ENCODE results near the gene CDC42EP4.
"Not testable (repeated sequence)": the region's sequence is repeated elsewhere in the genome, so short reads cannot be mapped to it uniquely, and the experiment has no call there.

Gene CDC42EP4

GRCh38 chr17:73278465-73279453 lies 33.0 kb downstream of the CDC42EP4 start:
- DNase-seq (ENCODE audit: low spot score): no peak

DNA sequence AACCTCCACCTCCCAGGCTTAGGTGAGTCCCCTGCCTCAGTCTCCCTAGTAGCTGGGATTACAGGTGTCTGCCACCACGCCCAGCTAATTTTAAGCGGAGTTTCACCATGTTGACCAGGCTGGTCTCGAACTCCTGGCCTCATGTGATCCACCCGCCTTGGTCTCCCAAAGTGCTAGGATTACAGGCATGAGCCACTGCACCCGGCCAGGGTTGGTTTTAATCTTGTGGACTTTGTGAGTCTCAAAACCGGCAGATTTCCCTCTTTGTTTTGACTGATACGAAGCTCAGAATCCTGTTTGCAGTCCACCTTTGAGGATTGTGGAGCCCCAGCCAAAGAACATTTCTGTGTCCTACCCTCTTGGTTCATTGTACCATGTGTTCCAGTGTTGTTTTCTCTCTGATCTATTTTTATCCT lies 33.7 kb downstream of the CDC42EP4 start:
- no peak for DNase-seq (ENCODE audit: low spot score)

- no peak for DNase-seq (ENCODE audit: low spot score)
Measured at GRCh38 chr17:73274490-73274889, 37.3 kb downstream of the CDC42EP4 start.

DNA sequence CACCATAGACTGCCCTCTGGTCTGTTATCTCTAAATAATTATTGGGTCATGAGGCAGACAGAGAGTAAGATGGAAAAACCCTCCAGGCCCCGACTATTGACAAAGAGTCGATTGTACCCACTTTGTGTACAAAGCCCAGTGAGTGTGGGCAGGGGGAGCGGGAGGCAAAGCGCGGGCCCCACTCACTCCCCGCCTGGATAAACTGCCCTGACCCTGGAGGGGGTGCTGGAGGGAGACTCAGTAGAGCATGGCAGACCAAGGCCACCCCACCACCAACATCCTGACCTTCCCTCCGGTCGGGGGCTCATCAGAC lies 38.9 kb downstream of the CDC42EP4 start:
- no peak for DNase-seq (ENCODE audit: low spot score)

GRCh38 chr17:73271072-73271471 lies 40.7 kb downstream of the CDC42EP4 start:
- DNase-seq (ENCODE audit: low spot score): no peak

- no peak for DNase-seq (ENCODE audit: low spot score)
Measured at GRCh38 chr17:73269791-73270190, 42.0 kb downstream of the CDC42EP4 start.

DNA sequence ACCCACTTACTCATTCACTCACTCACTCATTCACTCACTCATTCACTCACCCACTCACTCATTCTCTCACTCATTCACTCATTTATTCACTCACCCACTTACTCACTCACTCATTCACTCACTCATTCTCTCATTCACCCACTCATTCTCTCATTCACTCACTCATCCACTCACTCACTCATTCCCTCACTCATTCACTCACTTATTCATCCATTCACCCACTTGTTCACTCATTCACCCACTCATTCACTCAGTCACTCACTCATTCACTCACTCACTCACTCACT lies 42.5 kb downstream of the CDC42EP4 start:
- no peak for DNase-seq (ENCODE audit: low spot score)

DNA sequence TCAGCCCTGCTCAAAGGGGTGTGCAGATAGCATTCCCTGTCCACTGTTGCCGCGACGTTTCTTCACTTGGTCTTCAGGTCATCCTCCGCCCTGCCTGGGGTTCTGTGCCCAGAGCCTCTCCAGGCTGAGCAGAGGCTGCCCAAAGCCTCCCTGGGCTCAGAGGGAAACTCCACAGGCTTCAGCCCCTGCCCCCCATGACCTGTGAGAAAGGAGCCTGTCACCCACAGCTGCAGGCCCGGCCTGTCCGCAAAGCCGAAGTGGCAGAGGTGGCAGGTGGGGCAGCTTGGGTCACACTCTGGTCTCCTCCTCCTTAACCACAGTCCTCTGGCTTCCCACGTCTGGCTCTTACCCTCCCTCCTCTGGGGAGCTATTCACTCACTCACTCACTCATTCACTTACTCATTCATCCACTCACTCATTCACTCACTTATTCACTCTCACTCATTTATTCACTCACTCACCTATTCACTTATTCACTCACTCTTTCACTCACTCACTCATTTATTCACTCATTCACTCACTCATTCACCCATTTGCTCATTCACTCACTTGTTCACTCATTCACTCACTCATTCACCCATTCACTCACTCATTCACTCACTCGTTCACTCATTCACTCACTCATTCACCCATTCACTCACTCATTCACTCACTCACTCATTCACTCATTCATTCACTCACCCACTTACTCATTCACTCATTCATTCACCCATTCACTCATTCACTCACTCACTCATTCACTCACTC lies 43.0 kb downstream of the CDC42EP4 start:
- no peak for DNase-seq (ENCODE audit: low spot score)

DNA sequence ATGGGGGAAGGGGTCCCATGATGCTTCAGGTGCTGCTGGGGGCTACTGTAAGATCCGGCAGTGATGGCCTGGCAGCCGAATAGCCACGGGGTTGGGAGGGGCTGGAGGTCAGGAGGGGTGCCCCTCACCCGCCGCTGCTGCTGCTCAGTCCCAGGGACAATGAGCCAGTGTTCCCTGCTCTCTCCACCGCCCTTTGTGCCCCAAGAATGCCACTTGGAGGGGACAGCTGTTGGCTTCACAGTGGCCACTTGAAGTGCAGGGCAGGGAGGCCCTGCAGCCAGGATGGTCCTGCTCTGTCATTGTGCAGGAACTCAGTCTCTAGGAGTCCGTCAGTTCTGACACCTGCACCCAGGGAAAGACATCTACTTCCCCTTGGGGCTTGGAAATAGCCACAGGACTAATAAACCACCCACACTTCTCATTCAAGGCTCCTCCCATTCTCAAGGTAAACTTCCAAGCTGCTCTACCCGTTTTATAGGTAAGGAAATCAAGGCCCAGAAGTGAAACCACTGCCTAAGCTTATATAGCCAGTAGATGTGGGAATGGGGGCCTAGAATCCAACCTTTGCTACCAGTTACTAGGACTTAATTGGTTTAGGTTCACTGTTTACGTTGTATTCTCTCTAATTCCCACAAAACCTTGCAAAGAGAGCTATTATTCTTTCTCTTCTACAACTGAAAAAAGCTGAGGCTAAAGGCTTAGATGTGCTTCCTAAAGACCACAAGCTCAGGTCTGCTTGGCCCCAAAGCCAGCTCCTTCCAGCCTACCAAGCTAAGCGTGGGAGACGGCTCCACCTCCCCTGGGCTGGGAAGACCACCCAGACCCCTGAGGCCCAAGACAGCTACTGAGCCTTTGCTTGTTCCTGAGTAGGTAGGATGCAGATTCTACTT lies 43.9 kb downstream of the CDC42EP4 start:
- no peak for DNase-seq (ENCODE audit: low spot score)

- DNase-seq (ENCODE audit: low spot score): no peak
Measured at GRCh38 chr17:73266796-73267195, 45.0 kb downstream of the CDC42EP4 start.

- DNase-seq (ENCODE audit: low spot score): no peak
Measured at GRCh38 chr17:73265646-73266640, 45.9 kb downstream of the CDC42EP4 start.

- DNase-seq (ENCODE audit: low spot score): not testable (repeated sequence)
Measured at GRCh38 chr17:73264448-73264847, 47.4 kb downstream of the CDC42EP4 start.

DNA sequence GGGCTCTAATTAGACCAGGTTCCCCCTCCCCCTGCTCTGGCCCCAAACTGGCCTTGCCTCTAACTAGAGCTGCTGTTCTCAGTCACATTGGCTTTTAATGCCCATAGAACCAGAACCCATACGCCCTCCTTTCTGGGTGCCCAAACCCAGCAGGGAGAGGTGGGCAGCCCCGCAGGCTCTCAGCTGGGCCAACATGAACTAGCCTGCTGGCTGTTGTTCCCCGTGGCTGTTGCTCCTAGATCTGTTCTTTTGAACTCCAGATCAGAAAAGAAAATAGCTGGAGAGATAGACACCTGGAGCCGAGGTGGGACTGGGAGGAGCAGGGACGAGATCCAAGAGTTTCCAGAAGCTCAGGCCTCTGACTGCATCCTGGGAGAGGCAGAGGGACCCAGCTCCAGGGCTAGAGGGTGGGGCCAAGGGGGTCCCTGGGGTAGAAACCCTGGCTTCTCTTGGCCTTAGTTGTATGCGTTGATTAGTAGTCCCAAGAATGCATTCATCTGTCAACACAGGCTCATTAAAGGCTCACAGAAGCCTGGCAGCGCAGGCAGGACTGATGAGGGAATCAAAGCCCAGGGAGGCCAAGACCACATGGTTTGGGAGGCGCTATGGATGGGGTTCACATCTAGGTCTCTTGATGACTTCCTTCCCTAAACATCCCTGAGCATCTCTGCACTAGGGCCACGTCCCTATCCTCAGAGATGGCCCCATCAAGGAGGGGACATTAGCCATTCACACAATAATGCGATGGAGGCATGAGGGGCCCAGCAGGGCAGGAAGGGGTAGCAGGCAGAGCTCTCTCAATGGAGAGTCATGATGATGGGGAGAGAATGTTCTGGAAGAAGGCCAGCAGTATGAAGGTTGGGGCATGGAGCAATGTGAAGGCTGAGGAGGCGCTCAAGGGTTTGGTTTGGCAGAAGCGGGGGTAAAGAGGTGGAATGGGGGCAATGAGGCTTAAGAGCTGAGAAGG lies 48.8 kb downstream of the CDC42EP4 start:
- DNase-seq (ENCODE audit: low spot score): no peak

- no peak for DNase-seq (ENCODE audit: low spot score)
Measured at GRCh38 chr17:73261952-73262675, 49.7 kb downstream of the CDC42EP4 start.

DNA sequence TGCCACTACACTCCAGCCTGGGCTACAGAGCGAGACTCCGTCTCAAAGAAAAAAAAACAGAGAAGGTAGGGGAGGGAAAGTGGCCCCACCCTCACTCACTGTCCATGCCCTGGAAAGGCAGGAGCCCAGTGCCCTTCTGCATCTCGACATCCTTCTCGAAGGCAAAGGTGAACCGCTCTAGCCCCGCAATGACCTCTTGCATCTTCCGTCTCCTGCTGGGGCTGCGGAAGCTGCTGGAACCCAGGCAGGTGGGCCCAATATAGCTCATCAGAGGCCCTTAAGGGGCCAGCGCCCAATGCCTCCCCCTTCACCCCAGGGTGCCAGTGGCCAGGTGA lies 50.2 kb downstream of the CDC42EP4 start, which contains the start of gene CPSF4L:
CPSF4L (minus strand) TSS at position 264 of the 335 bp plus-strand sequence; CDS start at position 202, 62 bp downstream.
- no peak for DNase-seq (ENCODE audit: low spot score)

DNA sequence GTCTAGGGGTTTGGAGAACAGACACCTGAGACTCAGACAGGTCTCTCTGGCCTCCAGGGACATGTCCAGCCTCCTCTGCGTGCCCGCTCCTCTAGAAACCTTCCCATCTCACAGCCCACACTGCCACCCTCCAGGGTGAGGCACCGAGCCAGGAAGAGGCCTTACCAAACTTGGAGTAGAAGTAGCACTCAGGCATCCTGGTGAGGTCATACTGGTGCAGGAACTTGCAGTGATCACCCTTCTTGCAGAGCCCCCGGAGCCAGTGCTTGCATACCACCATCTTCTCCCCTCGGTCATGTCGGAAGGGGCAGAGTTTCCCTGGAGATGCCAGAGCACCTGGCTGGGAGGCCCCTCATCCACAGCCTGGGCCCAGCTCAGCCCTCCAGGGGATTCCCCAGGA lies 54.3 kb downstream of the CDC42EP4 start:
- DNase-seq (ENCODE audit: low spot score): no peak

DNA sequence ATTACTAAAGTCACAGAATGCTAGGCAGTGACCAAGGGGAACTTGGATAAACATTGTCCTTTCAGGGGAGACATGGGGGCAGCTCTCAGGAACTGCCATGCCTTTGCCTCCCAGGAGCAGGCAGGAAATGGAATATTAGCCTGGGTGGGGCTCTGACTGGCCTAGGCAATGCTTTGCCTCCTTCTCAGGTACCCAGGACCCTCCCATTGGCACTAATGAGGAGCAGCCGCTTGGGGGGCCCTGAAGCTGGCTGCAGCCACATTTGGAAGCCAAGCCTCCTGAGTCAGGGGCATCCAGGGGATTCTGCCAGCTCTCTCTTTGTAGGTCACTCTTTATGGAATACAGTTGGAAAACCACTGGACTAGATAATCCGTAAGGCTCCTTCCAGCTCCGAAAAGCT lies 55.6 kb downstream of the CDC42EP4 start:
- DNase-seq (ENCODE audit: low spot score): no peak

GRCh38 chr17:73255671-73256181 lies 56.1 kb downstream of the CDC42EP4 start:
- DNase-seq (ENCODE audit: low spot score): peak; percentile 56

DNA sequence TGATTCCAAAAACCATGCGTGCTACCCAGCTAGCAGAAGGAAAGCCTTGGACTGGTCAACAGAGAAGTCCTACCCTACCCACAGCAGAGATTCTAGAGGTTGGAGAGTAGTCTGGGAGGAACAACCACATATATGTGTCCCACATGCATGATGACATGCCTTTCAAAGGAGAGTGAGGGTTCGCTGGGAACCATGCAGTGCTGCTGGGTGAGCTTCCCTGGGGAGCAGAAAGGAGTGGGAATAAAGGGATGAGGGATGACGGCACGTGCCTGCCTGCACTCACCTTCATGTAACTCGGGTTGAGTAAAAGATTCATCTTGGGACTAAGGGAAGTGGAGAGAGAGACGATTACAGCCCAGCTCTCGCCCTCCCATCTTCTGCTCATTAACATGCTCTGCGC lies 59.9 kb downstream of the CDC42EP4 start:
- no peak for DNase-seq (ENCODE audit: low spot score)
